ENCODE measurements around the gene SERPINA7. TPM values are rescaled to one million over a fixed set of nuclear protein-coding genes. Genes with fewer than 3 reads are reported as not detected.
"Not testable (repeated sequence)": the region's sequence is repeated elsewhere in the genome, so short reads cannot be mapped to it uniquely, and the experiment has no call there.

The SERPINA7 gene
- total RNA-seq, 1 donor: not detected

- no peak for DNase-seq (ENCODE audit: low read depth)
- no peak for TF ChIP-seq CTCF (IDR thresholded peaks at IDR 0.05; ENCODE audit: insufficient read depth, low read length)
- no peak overlapping the region for H3K4me3 ChIP-seq (ENCODE audit: low read depth, low read length)
These were observed 29.4 kb downstream of the SERPINA7 start for GRCh38 chrX:106009145-106009544.

- DNase-seq (ENCODE audit: low read depth): no peak
- H3K4me3 ChIP-seq (ENCODE audit: low read depth, low read length): no peak overlapping the region
- no peak for TF ChIP-seq CTCF (IDR thresholded peaks at IDR 0.05; ENCODE audit: insufficient read depth, low read length)
These were observed 30.7 kb downstream of the SERPINA7 start for GRCh38 chrX:106007815-106008214.

GRCh38 chrX:106005684-106006083 is 32.8 kb downstream of the SERPINA7 start:
- no peak overlapping the region for H3K4me3 ChIP-seq (ENCODE audit: low read depth, low read length)
- no peak for TF ChIP-seq CTCF (IDR thresholded peaks at IDR 0.05; ENCODE audit: insufficient read depth, low read length)
- no peak for DNase-seq (ENCODE audit: low read depth)

GRCh38 chrX:106000609-106001008 is 37.9 kb downstream of the SERPINA7 start:
- not testable (repeated sequence) for H3K4me3 ChIP-seq (ENCODE audit: low read depth, low read length)

GRCh38 chrX:106000203-106000602 is 38.3 kb downstream of the SERPINA7 start:
- H3K4me3 ChIP-seq (ENCODE audit: low read depth, low read length): no peak overlapping the region
- TF ChIP-seq CTCF (IDR thresholded peaks at IDR 0.05; ENCODE audit: insufficient read depth, low read length): no peak
- DNase-seq (ENCODE audit: low read depth): no peak

More at GRCh38 chrX:106000609-106001008, 37.9 kb downstream of the SERPINA7 start:
- not testable (repeated sequence) for DNase-seq (ENCODE audit: low read depth)

GRCh38 chrX:105999294-105999693 is 39.2 kb downstream of the SERPINA7 start:
- TF ChIP-seq CTCF (IDR thresholded peaks at IDR 0.05; ENCODE audit: insufficient read depth, low read length): no peak
- no peak overlapping the region for H3K4me3 ChIP-seq (ENCODE audit: low read depth, low read length)
- no peak for DNase-seq (ENCODE audit: low read depth)

- not testable (repeated sequence) for H3K4me3 ChIP-seq (ENCODE audit: low read depth, low read length)
These were observed 50.0 kb downstream of the SERPINA7 start for GRCh38 chrX:105988487-105988886.

More at GRCh38 chrX:105988487-105988886, 50.0 kb downstream of the SERPINA7 start:
- not testable (repeated sequence) for DNase-seq (ENCODE audit: low read depth)

Other genes with a start within 250 kb of the SERPINA7 start
- gene NRK, start 216.2 kb downstream of the SERPINA7 start, total RNA-seq (ENCODE audit: low replicate concordance): 0.09 and 4.1 TPM in 2 replicates
- gene PWWP3B, start 129.6 kb upstream of the SERPINA7 start, total RNA-seq (ENCODE audit: low replicate concordance): 8.1 TPM in 1 of 2 replicates, not detected in the other